Measurements from ENCODE around the gene CFDP1.
"Not testable (repeated sequence)": the region's sequence is repeated elsewhere in the genome, so short reads cannot be mapped to it uniquely, and the experiment has no call there.

The CFDP1 gene

GRCh38 chr16:75293173-75293572 lies 140.1 kb downstream of the CFDP1 start:
- DNase-seq (ENCODE audit: low spot score), result no peak

GRCh38 chr16:75292691-75293090 lies 140.6 kb downstream of the CFDP1 start:
- DNase-seq (ENCODE audit: low spot score), result peak; percentile 12

GRCh38 chr16:75289189-75289588 lies 144.1 kb downstream of the CFDP1 start:
- no peak for DNase-seq (ENCODE audit: low spot score)

GRCh38 chr16:75288596-75289120 lies 144.6 kb downstream of the CFDP1 start:
- DNase-seq (ENCODE audit: low spot score), result no peak

GRCh38 chr16:75288181-75288580 lies 145.1 kb downstream of the CFDP1 start:
- no peak for DNase-seq (ENCODE audit: low spot score)

- peak; percentile 29 for DNase-seq (ENCODE audit: low spot score)
These were observed 145.6 kb downstream of the CFDP1 start for GRCh38 chr16:75287708-75288107.

- no peak for DNase-seq (ENCODE audit: low spot score)
These were observed 146.9 kb downstream of the CFDP1 start for GRCh38 chr16:75286389-75286788.

GRCh38 chr16:75282466-75283281 lies 150.6 kb downstream of the CFDP1 start:
- DNase-seq (ENCODE audit: low spot score), result no peak

- DNase-seq (ENCODE audit: low spot score), result no peak
These were observed 151.5 kb downstream of the CFDP1 start for GRCh38 chr16:75281826-75282225.

GRCh38 chr16:75281009-75281408 lies 152.3 kb downstream of the CFDP1 start:
- DNase-seq (ENCODE audit: low spot score), result not testable (repeated sequence)

- DNase-seq (ENCODE audit: low spot score), result no peak
These were observed 152.9 kb downstream of the CFDP1 start for GRCh38 chr16:75280331-75280804.

- DNase-seq (ENCODE audit: low spot score), result no peak
These were observed 154.0 kb downstream of the CFDP1 start for GRCh38 chr16:75279305-75279704.

GRCh38 chr16:75273054-75273925 lies 160.0 kb downstream of the CFDP1 start:
- no peak for DNase-seq (ENCODE audit: low spot score)

- DNase-seq (ENCODE audit: low spot score), result not testable (repeated sequence)
These were observed 160.7 kb downstream of the CFDP1 start for GRCh38 chr16:75272629-75273028.

- DNase-seq (ENCODE audit: low spot score), result no peak
These were observed 161.2 kb downstream of the CFDP1 start for GRCh38 chr16:75272097-75272551.

GRCh38 chr16:75271441-75272096 lies 161.7 kb downstream of the CFDP1 start:
- DNase-seq (ENCODE audit: low spot score), result no peak

- not testable (repeated sequence) for DNase-seq (ENCODE audit: low spot score)
These were observed 163.9 kb downstream of the CFDP1 start for GRCh38 chr16:75269358-75269757.

GRCh38 chr16:75267631-75268264 lies 165.6 kb downstream of the CFDP1 start:
- no peak for DNase-seq (ENCODE audit: low spot score)

- no peak for DNase-seq (ENCODE audit: low spot score)
These were observed 166.3 kb downstream of the CFDP1 start for GRCh38 chr16:75266738-75267630.

- peak; percentile 28 for DNase-seq (ENCODE audit: low spot score)
These were observed 167.2 kb downstream of the CFDP1 start for GRCh38 chr16:75265911-75266701.

Measured in hematopoietic multipotent progenitor cell treated with erythropoietin and hydrocortisone succinate and interleukin-3 and kit ligand, for 15 days (in vitro differentiated cells).